Eye (tissue), 1 donor: ENCODE data around the gene ANXA6.

Source experiments
- DNase-seq: peaks from one replicate; pipeline ENCODE4 v3.0.0-alpha.2; 2015

The ANXA6 gene

GRCh38 chr5:151097820-151098767 lies 59.5 kb downstream of the ANXA6 start:
- DNase-seq: no peak

GRCh38 chr5:151097061-151097460 lies 60.5 kb downstream of the ANXA6 start:
- no peak for DNase-seq

DNA sequence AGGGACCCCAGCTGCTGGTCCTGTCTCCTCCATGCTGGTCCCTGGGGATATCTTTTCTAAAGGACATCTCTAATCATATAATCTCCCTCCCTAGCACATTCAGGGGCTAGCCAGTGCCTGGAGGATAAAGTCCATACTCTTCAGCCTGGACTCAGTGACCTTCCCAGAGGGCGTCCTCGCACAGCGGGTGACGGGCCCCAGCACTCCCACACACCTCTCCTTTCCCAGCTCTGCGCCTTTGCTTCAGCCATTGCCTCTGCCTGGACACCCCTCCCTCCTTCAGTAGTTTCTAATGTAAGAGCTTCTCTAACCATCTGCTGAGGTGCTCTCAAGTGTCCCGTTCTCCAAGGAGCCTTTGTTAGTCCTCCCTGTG lies 61.6 kb downstream of the ANXA6 start:
- DNase-seq: no peak

- peak; percentile 73 for DNase-seq
These were observed 62.1 kb downstream of the ANXA6 start for GRCh38 chr5:151095341-151096000.

- no peak for DNase-seq
These were observed 62.7 kb downstream of the ANXA6 start for GRCh38 chr5:151094852-151095245.

GRCh38 chr5:151094030-151094851 lies 63.3 kb downstream of the ANXA6 start:
- no peak for DNase-seq

DNA sequence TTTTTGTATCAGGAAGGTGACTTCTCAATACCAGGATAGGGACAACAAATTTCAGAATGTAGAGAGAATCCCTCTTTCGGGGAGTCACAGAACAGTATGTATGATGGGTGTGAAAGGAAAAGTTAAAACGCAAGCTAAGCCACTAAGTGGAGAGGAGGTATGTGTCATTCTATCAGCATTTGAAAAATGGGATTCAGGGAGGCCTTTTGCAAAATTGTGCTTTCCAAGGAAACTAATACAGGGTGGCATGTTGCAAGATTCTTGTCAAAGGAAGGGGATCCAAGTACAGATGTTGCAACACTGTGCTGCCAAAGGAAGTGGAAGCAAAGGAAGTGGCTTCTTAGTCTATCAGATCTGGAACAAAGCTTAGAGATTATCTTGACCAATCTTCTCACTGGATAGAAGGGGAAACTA lies 64.1 kb downstream of the ANXA6 start:
- DNase-seq: peak; percentile 40

- no peak for DNase-seq
These were observed 64.8 kb downstream of the ANXA6 start for GRCh38 chr5:151092762-151093161.

DNA sequence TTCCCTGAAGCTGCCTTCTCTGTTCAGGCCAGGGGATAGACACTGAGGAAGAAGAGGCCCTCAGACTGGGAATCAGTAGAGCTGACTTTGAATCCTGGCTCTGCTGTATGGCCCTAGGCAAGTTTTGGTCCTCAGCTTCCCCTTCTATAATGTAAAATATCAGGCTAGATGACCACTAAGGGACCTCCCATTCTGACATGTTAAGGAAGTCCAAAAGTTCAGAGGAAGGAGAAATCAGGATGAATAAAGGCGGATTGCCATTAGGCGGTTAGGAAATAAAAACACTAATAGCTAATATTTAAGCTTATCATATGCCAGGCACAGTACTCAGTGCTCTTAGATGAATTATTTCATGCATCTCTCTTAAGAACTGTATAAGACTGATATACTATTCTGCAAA lies 67.9 kb downstream of the ANXA6 start:
- no peak for DNase-seq

- no peak for DNase-seq
These were observed 68.6 kb downstream of the ANXA6 start for GRCh38 chr5:151088986-151089385.

DNA sequence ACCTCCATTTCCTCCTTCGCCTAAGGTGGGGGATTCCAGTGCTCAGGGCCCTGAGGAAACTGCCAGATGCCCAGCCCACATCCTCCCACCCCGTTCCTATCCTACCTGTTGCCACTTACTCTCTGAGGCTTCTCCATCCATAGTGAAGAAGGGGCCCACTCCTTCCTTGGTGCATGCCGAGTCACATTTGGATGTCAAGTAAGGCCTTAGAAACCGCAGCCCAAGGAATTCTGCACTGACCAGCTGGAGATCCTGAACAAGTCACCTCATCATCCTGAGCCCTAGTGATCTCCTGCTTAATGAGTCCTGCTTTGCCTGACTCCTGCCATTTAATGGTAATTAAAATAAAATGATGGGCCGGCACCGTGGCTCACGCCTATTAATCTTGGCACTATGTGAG lies 70.1 kb downstream of the ANXA6 start:
- no peak for DNase-seq

GRCh38 chr5:151086905-151087360 lies 70.6 kb downstream of the ANXA6 start:
- DNase-seq: no peak

DNA sequence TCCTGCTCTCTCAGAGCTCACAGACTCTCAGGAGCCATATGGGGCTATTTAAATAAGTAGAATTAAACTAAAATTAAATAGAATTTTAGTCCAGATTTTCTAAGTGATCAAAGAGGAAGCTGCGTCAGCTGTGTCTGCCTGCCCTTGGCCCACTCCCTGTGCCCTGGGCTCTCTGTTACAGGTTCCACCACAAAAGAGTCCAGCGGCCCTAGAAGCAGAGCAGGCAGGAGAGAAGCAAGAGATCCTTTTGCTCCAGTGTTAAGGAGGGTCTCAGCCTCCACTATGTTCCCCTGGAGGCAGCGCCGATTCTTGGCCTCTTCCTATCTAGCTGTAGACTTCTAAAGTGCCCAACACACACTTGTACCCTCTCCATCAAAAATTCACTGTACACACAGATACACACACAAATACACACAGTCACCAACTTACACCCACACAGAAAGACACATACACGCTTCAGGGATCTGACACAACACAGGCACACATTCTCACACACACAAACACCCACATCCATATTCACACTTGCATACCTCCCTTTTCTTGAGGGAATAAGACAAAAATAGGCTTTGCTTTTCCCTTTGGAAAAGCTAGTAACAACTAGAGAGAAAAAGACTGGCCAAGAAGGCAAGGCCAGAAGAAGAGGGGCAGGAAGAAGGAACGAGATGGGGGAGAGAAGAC lies 71.2 kb downstream of the ANXA6 start:
- no peak for DNase-seq

DNA sequence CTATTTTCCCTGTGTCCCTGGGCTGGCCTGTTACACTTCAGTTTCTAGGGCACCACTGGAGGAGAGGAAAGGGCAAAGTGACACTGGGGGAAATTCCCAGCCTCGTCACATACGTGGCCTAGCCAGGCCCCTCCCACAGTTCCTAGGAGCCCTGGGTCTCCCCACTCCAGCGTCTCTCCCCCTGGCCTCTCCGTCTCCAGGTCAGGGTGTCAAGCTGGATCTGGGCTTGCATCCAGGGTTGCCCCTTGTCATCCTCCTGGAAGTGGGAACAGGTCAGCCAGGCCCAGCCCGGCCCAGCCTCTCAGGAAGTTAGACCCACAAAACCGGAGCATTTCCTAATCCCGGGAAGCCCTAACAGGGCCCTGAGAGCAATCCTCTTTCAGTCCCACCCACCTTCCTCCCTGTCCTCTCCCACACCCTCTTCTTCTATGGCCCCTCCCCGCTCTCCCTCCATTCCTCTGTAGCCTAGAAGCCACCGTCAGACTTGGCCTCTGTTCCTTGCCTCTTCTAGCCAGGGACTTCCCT lies 72.0 kb downstream of the ANXA6 start:
- DNase-seq: no peak

GRCh38 chr5:151084363-151084762 lies 73.2 kb downstream of the ANXA6 start:
- no peak for DNase-seq

GRCh38 chr5:151083081-151083676 lies 74.4 kb downstream of the ANXA6 start:
- no peak for DNase-seq

GRCh38 chr5:151082282-151082902 lies 75.2 kb downstream of the ANXA6 start:
- DNase-seq: peak; percentile 71

- no peak for DNase-seq
These were observed 75.9 kb downstream of the ANXA6 start for GRCh38 chr5:151081431-151082281.

DNA sequence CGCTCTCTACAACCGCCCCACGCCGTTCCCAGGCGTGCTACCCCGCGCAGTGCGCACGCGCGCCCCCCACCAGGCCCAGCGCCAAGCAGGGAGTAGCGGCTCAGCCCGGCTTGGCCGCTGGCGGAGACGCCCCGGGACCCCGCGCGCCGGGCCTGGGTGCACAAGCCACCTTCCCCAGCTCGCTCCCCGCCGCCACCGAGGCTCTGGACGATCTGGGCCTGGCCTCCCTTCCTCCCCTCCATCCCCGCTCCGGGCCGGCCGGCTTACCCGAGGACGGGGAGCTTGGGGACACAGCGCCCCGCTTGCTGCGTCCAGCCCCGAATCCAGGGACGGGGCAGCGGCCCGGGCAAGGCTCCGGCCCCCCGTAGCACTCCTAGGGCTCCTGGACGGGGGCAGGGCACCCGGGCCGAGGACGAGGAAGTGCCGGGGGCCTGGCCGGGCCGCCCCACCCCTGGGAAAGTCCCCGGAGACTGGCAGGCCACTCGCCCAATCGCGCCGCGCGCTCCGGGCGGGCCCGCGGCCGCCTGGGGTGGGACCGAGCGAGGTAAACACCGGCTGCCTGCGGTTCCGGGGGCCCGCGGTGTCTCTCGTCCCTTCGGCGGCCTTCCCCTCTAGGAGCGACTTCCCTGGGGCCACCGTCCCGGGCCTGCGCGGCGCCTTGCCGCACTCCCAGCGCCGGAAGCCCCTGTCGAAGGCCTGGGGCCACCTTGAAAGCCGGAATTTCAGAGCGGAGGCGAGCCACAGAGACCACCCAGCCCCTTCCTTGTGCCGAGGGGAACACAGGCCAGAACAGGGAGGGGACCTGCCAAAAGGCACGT lies 76.8 kb downstream of the ANXA6 start, which contains the start of gene TNIP1:
Gene TNIP1, minus strand, starts transcription at position 422 of the 818 bp plus-strand sequence. CDS start 15,939 bp downstream, outside the sequence.
- peak; percentile 93 for DNase-seq
